IMR-90 (cell line): ENCODE data around the gene CXCR2. TPM values are rescaled to one million over a fixed set of nuclear protein-coding genes. Genes with fewer than 3 reads are reported as not detected.

Source experiments
- ATAC-seq: fragments of 200-7000 bp; cut with Tn5 transposase; 2 replicates; pipeline ENCODE4 v1.9.1; 2020; ENCODE audit warnings: low read depth, mild to moderate bottlenecking, moderate library complexity
- BruUV-seq: library from RNA; stranded (reverse); fragments of 400-500 nt; replicated peaks from 2 replicates; lab custom pipeline; 2021; lab: Mats Ljungman, UMichigan
- CTCF ChIA-PET: fragments of 300-600 bp; formaldehyde crosslinking; extraction: SDS; loops from one replicate; lab custom pipeline; 2021; ENCODE audit warnings: antibody characterized with exemption; lab: Yijun Ruan, JAX
- POLR2A ChIA-PET: fragments of 300-600 bp; sonication (Branson Sonifier 250); formaldehyde crosslinking; loops from one replicate; lab custom pipeline; 2022; ENCODE audit warnings: antibody characterized with exemption; ENCODE audit not compliant: unreplicated experiment; lab: Charles Lee
- DNase-seq: peaks from one replicate; pipeline ENCODE4 v3.0.0; 2013
- H2AFZ ChIP-seq: replicated peaks from 2 replicates; pipeline ENCODE3; 2013; ENCODE audit warnings: low read length, mild to moderate bottlenecking; ENCODE audit not compliant: poor library complexity
- H2AK5ac ChIP-seq: 2 replicates; pipeline ENCODE4 v1.6.1; 2013; ENCODE audit warnings: low read depth, low read length, inconsistent platforms
- H2AK9ac ChIP-seq: replicated peaks from 2 replicates; pipeline ENCODE3; 2013; ENCODE audit warnings: mild to moderate bottlenecking, low read depth, low read length, moderate library complexity; ENCODE audit not compliant: poor library complexity
- H2BK120ac ChIP-seq: 2 replicates; pipeline ENCODE4 v1.6.1; 2013; ENCODE audit warnings: low read depth, low read length, inconsistent platforms
- H2BK15ac ChIP-seq: 3 replicates; pipeline ENCODE4 v1.6.1; 2013; ENCODE audit warnings: low read depth, low read length, inconsistent platforms
- H2BK20ac ChIP-seq: 2 replicates; pipeline ENCODE4 v1.6.1; 2013; ENCODE audit warnings: low read depth, mild to moderate bottlenecking, inconsistent platforms, low read length, moderate library complexity
- H2BK5ac ChIP-seq: 2 replicates; pipeline ENCODE4 v1.6.1; 2013; ENCODE audit warnings: mild to moderate bottlenecking, low read depth, low read length, inconsistent platforms; ENCODE audit not compliant: poor library complexity, severe bottlenecking
- H3K14ac ChIP-seq: replicated peaks from 2 replicates; pipeline ENCODE4 v1.6.1; 2013; ENCODE audit warnings: low read depth, low read length, inconsistent platforms
- H3K18ac ChIP-seq: 2 replicates; pipeline ENCODE4 v1.6.1; 2013; ENCODE audit warnings: low read depth, low read length, control low read depth
- H3K23ac ChIP-seq: 2 replicates; pipeline ENCODE4 v1.6.1; 2013; ENCODE audit warnings: low read depth, low read length, inconsistent platforms
- H3K27ac ChIP-seq: 2 replicates; pipeline ENCODE4 v1.5.1; 2013; ENCODE audit warnings: mild to moderate bottlenecking, control low read depth, low read length; ENCODE audit not compliant: insufficient read depth
- H3K27me3 ChIP-seq: 2 replicates; pipeline ENCODE4 v1.6.1; 2013; ENCODE audit warnings: low read length; ENCODE audit not compliant: control insufficient read depth, insufficient read depth
- H3K36me3 ChIP-seq: 2 replicates; pipeline ENCODE4 v1.6.1; 2013; ENCODE audit warnings: low read length, mixed read lengths; ENCODE audit not compliant: control insufficient read depth, insufficient read depth
- H3K4ac ChIP-seq: 2 replicates; pipeline ENCODE4 v1.6.1; 2013; ENCODE audit warnings: low read depth, low read length, inconsistent platforms
- H3K4me1 ChIP-seq: 2 replicates; pipeline ENCODE4 v1.6.1; 2013; ENCODE audit warnings: low read length, mixed read lengths; ENCODE audit not compliant: control insufficient read depth, insufficient read depth
- H3K4me2 ChIP-seq: 2 replicates; pipeline ENCODE4 v1.6.1; 2013; ENCODE audit warnings: low read depth, mild to moderate bottlenecking, control low read depth, low read length, moderate library complexity
- H3K4me3 ChIP-seq: 2 replicates; pipeline ENCODE4 v1.5.1; 2013; ENCODE audit warnings: low read depth, mild to moderate bottlenecking, control low read depth, low read length, moderate library complexity; ENCODE audit not compliant: insufficient read depth
- H3K56ac ChIP-seq: 2 replicates; pipeline ENCODE4 v1.6.1; 2013; ENCODE audit warnings: low read length, inconsistent platforms; ENCODE audit not compliant: insufficient read depth; ENCODE audit errors: extremely low read depth
- H3K79me1 ChIP-seq, 2 experiments: 2 replicates each; pipeline ENCODE4 v1.6.1; 2013; ENCODE audit warnings: low read length in 2 of 2, inconsistent platforms in 1 of 2, low read depth in 1 of 2
- H3K9ac ChIP-seq: 2 replicates; pipeline ENCODE4 v1.6.1; 2013; ENCODE audit warnings: low read depth, low read length, control low read depth
- H3K9me1 ChIP-seq: 2 replicates; pipeline ENCODE4 v1.6.1; 2013; ENCODE audit warnings: low read length, inconsistent platforms; ENCODE audit not compliant: insufficient read depth
- H3K9me3 ChIP-seq: 2 replicates; pipeline ENCODE4 v1.6.1; 2013; ENCODE audit warnings: low read length; ENCODE audit not compliant: control insufficient read depth, insufficient read depth
- H4K20me1 ChIP-seq: 2 replicates; pipeline ENCODE4 v1.6.1; 2013; ENCODE audit warnings: low read length, inconsistent platforms; ENCODE audit not compliant: insufficient read depth
- H4K5ac ChIP-seq: 2 replicates; pipeline ENCODE4 v1.6.1; 2013; ENCODE audit warnings: mild to moderate bottlenecking, low read depth, low read length, control low read depth
- H4K8ac ChIP-seq, 2 experiments: 2 replicates each; pipeline ENCODE4 v1.6.1; 2013; ENCODE audit warnings: low read depth in 2 of 2, low read length in 2 of 2, control low read depth in 1 of 2, inconsistent platforms in 1 of 2
- H4K91ac ChIP-seq: 2 replicates; pipeline ENCODE4 v1.6.1; 2013; ENCODE audit warnings: low read depth, low read length, inconsistent platforms; ENCODE audit not compliant: insufficient read depth
- CHD1 ChIP-seq: IDR thresholded peaks from 2 replicates; pipeline ENCODE4 v1.6.1; 2012; ENCODE audit warnings: low read depth, low read length, improper control_type of control experiment
- FOS ChIP-seq: fragments of 150-350 bp; IDR thresholded peaks from 2 replicates; pipeline ENCODE4 v1.6.1; 2016; ENCODE audit warnings: low read depth, low read length
- MAFK ChIP-seq: IDR thresholded peaks from 2 replicates; pipeline ENCODE4 v1.6.1; 2012; ENCODE audit warnings: low read depth, low read length, improper control_type of control experiment
- MAZ ChIP-seq: IDR thresholded peaks from 2 replicates; pipeline ENCODE4 v1.6.1; 2012; ENCODE audit warnings: low read depth, mild to moderate bottlenecking, low read length, improper control_type of control experiment, moderate library complexity, borderline replicate concordance
- NFE2L2 ChIP-seq: fragments of 150-350 bp; IDR thresholded peaks from 2 replicates; pipeline ENCODE4 v1.6.1; 2016; ENCODE audit warnings: low read depth, mild to moderate bottlenecking, low read length
- POLR2A ChIP-seq: IDR thresholded peaks from 2 replicates; pipeline ENCODE4 v1.6.1; 2012; ENCODE audit warnings: mild to moderate bottlenecking, low read depth, low read length
- RAD21 ChIP-seq: IDR thresholded peaks from 2 replicates; pipeline ENCODE4 v1.6.1; 2012; ENCODE audit warnings: low read length, improper control_type of control experiment
- RFX5 ChIP-seq: IDR thresholded peaks from 2 replicates; pipeline ENCODE4 v1.8.0; 2012; ENCODE audit warnings: low read depth, mild to moderate bottlenecking, low read length, moderate library complexity
- SMC3 ChIP-seq: fragments of 150-350 bp; IDR thresholded peaks from 2 replicates; pipeline ENCODE4 v1.6.1; 2016; ENCODE audit warnings: low read depth, mild to moderate bottlenecking, antibody characterized with exemption, low read length, moderate library complexity
- dilution Hi-C: fragments of 300-500 bp; cut with HindIII; formaldehyde crosslinking; loops from one replicate; pipeline ENCODE4 v1.14.3; 2018; ENCODE audit warnings: low sequenced_read_pairs; ENCODE audit not compliant: unreplicated experiment
- in situ Hi-C: fragments of 300-500 bp; cut with MboI; formaldehyde crosslinking; loops from 3 replicates; pipeline ENCODE4 v1.14.3; 2019; ENCODE audit warnings: low sequenced_read_pairs, inconsistent platforms, mixed read lengths
- intact Hi-C: fragments of 100-400 bp; cut with micrococcal nuclease; formaldehyde crosslinking; loops from 2 replicates; pipeline ENCODE4 v1.10.0; 2022
- polyA plus RNA-seq, 3 experiments: library from polyadenylated mRNA; depleted of rRNA; stranded (reverse); fragments of >200 nt; gene quantifications; 2 replicates each; pipeline ENCODE4 v1.2.3, GENCODE V29; 2012; ENCODE audit warnings: low replicate concordance in 1 of 3
- total RNA-seq: library from RNA; depleted of rRNA; stranded (reverse); fragments of >200 nt; gene quantifications from 2 replicates; pipeline ENCODE4 v1.2.3, GENCODE V29; 2012
- TF ChIP-seq, protein P1 (sequence below): fragments of 150-350 bp; IDR thresholded peaks from 2 replicates; pipeline ENCODE4 v1.6.1; 2016; ENCODE audit warnings: low read depth, mild to moderate bottlenecking, low read length, moderate library complexity, borderline replicate concordance
- TF ChIP-seq, protein P2 (sequence below): fragments of 150-350 bp; IDR thresholded peaks from 2 replicates; pipeline ENCODE4 v1.6.1; 2017; ENCODE audit warnings: mild to moderate bottlenecking, antibody characterized with exemption, low read length, low read depth
- TF ChIP-seq, protein P3 (sequence below): conservative IDR thresholded peaks from 2 replicates; pipeline ENCODE4 v1.5.1; 2012; ENCODE audit warnings: mild to moderate bottlenecking, low read depth, low read length, improper control_type of control experiment

CXCR2 gene
- total and polyA plus RNA-seq, 2 of the 4 experiments (the other 2 are of a cell fraction): not detected

DNA sequence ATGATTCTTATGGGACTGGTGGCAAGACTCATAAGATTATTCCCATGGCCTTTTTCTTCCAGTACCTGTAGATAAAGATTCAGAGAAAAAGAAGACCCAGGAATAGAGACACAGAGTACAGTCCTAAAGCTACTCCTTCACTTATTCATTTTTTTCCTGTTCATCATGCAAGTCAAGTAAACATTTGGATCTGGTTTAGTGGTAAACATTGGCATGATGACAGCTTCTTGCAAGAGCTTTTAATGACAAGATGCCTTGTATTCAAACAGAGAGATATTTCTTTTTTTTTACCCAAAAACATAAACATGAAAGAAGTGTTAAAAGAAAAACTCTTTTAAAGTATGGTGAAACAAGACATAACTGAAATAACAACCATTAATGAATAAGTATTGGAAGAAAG lies 20.2 kb downstream of the CXCR2 start:
- Histone ChIP-seq H2AK5ac (no peak overlapping the region), H3K4me3 (no peak overlapping the region), H3K9me1 (no peaks in the 10 kb centered on the region), H2BK20ac (no peak overlapping the region), H3K27ac (no peak overlapping the region), H3K4me2 (no peak overlapping the region), H2AK9ac (no peak overlapping the region), H2BK15ac (no peak overlapping the region), H3K9me3 (0 out of 2 replicates have a peak, but pooled peaks cover 1% of the 10 kb centered on the region), H3K14ac (no peak overlapping the region), H3K18ac (no peak overlapping the region), H3K23ac (no peak overlapping the region), H3K27me3 (peaks cover 35% of the 10 kb centered on the region), H3K56ac (no peak overlapping the region), H2BK120ac (no peak overlapping the region), H3K4me1 (peaks cover 2% of the 10 kb centered on the region; the same call in 1 of the 2 replicates), H3K36me3 (no peaks in the 10 kb centered on the region), H4K5ac (no peak overlapping the region), H4K20me1 (no peaks in the 10 kb centered on the region), H2AFZ (no peak overlapping the region), H3K4ac (no peak overlapping the region), H4K8ac (no peak overlapping the region), H3K9ac (no peak overlapping the region), H2BK5ac (no peak overlapping the region), H4K91ac (no peak overlapping the region), H3K79me1 (no peaks in the 10 kb centered on the region)
- in situ Hi-C loops: no loop called here
- intact Hi-C loops: no loop called here
- dilution Hi-C loops: no loop called here
- DNase-seq (peak; percentile 14), ATAC-seq (peak; percentile 44)
- ChIA-PET CTCF (no interaction called here), POLR2A (no interaction called here)
- BruUV-seq: no TSS peak
- no peak for TF ChIP-seq CHD1
- TF ChIP-seq SMC3: no peak
- TF ChIP-seq FOS: no peak
- TF ChIP-seq NFE2L2: no peak
- TF ChIP-seq RAD21: no peak
- TF ChIP-seq, protein P1, sequence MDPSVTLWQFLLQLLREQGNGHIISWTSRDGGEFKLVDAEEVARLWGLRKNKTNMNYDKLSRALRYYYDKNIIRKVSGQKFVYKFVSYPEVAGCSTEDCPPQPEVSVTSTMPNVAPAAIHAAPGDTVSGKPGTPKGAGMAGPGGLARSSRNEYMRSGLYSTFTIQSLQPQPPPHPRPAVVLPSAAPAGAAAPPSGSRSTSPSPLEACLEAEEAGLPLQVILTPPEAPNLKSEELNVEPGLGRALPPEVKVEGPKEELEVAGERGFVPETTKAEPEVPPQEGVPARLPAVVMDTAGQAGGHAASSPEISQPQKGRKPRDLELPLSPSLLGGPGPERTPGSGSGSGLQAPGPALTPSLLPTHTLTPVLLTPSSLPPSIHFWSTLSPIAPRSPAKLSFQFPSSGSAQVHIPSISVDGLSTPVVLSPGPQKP: no peak
- no peak for TF ChIP-seq MAFK
- no peak for TF ChIP-seq RFX5
- TF ChIP-seq, protein P2, sequence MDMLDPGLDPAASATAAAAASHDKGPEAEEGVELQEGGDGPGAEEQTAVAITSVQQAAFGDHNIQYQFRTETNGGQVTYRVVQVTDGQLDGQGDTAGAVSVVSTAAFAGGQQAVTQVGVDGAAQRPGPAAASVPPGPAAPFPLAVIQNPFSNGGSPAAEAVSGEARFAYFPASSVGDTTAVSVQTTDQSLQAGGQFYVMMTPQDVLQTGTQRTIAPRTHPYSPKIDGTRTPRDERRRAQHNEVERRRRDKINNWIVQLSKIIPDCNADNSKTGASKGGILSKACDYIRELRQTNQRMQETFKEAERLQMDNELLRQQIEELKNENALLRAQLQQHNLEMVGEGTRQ: no peak
- no peak for TF ChIP-seq MAZ
- TF ChIP-seq POLR2A: no peak
- TF ChIP-seq, protein P3, sequence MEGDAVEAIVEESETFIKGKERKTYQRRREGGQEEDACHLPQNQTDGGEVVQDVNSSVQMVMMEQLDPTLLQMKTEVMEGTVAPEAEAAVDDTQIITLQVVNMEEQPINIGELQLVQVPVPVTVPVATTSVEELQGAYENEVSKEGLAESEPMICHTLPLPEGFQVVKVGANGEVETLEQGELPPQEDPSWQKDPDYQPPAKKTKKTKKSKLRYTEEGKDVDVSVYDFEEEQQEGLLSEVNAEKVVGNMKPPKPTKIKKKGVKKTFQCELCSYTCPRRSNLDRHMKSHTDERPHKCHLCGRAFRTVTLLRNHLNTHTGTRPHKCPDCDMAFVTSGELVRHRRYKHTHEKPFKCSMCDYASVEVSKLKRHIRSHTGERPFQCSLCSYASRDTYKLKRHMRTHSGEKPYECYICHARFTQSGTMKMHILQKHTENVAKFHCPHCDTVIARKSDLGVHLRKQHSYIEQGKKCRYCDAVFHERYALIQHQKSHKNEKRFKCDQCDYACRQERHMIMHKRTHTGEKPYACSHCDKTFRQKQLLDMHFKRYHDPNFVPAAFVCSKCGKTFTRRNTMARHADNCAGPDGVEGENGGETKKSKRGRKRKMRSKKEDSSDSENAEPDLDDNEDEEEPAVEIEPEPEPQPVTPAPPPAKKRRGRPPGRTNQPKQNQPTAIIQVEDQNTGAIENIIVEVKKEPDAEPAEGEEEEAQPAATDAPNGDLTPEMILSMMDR: no peak
